LNCAP (cell line): ENCODE results near the gene CACNG5.

ENCODE experiments used
- TF ChIP-seq, protein P1 (sequence below): fragments of 450-650 bp; IDR thresholded peaks from 2 replicates; pipeline ENCODE4 v1.5.1; 2017; ENCODE audit warnings: mild to moderate bottlenecking

CACNG5 gene

DNA sequence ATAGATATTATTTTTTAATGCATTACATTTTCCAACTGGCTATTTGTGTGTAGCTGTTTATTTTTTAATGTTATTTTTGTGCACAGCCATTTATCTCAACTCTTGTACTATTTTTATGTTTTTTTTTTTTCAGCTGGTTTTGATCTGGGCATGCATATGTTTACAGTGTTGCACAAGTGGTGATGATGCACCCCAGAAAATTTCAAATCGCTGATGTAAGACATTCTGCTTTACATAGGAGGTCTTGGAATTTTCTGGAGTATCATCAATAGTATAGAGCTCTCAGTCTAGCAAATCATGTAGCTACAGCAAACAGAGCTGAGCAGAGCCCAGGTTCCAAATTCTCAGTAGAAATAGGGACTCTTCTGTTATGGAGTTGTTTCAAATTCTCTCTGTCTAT is 30.2 kb downstream of the CACNG5 start:
- TF ChIP-seq, protein P1, sequence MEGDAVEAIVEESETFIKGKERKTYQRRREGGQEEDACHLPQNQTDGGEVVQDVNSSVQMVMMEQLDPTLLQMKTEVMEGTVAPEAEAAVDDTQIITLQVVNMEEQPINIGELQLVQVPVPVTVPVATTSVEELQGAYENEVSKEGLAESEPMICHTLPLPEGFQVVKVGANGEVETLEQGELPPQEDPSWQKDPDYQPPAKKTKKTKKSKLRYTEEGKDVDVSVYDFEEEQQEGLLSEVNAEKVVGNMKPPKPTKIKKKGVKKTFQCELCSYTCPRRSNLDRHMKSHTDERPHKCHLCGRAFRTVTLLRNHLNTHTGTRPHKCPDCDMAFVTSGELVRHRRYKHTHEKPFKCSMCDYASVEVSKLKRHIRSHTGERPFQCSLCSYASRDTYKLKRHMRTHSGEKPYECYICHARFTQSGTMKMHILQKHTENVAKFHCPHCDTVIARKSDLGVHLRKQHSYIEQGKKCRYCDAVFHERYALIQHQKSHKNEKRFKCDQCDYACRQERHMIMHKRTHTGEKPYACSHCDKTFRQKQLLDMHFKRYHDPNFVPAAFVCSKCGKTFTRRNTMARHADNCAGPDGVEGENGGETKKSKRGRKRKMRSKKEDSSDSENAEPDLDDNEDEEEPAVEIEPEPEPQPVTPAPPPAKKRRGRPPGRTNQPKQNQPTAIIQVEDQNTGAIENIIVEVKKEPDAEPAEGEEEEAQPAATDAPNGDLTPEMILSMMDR: no peak

DNA sequence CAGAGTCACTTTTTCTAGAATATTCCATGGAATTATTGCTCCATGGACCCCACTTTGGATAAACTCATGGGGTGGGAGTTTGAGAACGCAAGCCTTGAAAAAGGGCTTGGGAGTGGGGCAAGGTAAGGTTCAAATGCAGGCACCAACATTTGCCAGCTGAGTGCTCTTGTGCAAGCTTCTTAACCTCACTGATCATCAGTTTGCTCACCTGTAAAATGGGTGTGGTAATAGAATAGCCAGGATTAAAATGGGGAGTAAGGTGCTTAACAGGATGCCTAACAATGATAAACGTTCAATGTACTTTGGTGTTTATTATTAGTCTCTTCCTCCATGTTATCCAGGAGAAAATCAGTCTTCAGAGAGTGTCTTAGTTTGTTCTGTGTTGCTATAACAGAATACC is 39.0 kb downstream of the CACNG5 start:
- TF ChIP-seq, protein P1: no peak

DNA sequence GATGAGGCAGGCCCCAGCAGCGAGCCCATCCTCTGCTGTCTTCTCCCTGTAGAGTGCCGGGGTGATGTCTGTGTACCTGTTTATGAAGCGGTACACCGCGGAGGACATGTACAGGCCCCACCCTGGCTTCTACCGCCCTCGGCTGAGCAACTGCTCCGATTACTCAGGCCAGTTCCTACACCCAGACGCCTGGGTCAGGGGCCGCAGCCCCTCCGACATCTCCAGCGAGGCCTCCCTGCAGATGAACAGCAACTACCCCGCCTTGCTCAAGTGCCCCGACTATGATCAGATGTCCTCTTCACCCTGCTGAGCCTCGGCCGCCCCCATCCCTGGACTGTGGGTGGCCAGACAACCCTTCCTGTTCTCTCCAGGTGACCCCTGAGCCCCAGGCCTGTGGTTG is 50.0 kb downstream of the CACNG5 start:
- TF ChIP-seq, protein P1: no peak

DNA sequence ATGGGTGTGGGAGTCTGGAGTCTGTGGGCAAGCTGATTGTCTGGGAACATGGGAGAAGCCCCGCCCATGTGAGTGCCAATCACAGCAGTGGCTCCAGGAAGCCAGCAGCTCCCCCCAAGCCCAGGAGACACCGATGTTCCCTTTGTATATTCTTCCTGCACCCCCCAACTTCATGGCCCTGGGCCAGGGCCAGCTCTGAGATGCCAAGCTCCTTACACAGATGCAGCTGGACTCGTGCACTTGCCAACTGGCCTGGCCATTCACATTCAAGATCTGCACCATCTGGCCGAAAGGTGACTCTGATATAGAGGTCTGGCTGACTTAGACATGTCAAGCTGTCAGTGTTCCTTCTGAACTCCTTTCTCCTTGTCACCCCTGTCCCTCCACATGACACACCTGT is 50.5 kb downstream of the CACNG5 start:
- TF ChIP-seq, protein P1: no peak

DNA sequence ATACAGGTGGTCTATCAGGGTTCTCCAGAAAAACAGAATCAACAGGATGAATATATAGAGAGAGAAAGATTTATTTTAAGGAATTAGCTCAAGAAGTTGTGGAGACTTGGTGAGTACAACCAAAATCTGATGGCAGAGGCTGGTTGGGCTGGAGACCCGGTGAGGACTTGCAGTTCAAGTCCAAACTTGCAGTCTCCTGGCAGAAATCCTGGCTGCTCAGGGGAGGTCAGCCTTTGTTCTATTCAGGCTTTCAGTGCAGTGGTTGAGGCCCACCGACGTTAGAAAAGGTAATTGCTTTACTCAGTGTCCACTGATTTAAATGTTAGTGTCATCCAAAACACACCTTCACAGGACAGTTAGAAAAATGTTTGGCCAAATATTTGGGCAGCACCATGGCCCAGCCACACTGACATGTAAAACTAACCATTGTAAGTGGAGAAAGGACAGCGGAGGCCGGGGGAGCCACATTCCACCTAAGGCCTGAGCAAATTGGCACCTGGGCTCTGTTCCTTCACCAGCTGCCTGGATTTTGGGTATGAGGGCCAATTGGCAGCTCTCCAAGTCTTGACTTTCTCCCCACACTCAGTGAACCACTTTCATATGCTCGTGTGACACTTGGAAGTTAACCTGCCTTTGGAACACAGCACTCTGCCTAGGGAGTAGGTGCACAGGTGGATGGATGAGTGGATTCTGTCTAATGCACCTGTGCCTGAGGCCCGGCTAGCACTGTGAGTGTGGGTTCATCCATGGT is 54.7 kb downstream of the CACNG5 start:
- TF ChIP-seq, protein P1: no peak

DNA sequence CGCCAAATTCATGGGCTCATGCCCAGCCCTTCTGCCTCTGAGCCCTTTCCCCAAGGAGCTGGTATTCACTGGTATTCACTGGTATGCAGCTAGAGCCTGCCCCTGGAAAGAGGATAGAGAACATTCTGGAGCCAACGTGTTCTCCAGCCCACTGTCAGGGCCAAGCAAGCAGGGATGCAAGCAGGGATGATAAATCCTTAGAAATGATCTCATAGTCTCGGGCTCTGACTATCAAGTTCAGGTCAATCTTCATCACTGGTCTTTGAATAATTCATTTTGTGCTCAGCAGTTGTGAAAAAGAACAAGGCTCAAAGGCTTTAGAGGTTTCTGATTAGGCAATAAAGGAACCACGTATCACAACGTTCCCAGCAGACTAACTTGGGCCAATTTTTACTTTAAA is 57.3 kb downstream of the CACNG5 start:
- TF ChIP-seq, protein P1: no peak

DNA sequence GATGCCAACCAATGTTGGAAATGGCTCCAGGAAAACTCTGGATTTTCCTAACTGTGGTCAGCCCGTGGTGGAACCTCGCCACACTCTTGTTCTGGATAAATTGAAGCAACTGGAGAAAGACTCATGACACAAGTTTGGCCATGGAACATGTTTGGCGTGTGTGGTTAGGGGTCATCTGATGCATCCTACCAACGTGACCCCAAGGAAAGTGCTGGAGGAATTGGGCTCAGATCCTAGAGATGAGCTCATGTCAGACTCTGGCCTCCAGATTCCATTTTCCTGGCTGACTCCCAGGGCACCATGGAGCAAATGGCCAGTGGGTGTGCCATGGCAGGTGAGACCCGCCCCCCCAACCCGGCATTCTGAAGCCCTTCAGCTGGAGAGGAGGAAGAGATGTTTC is 58.5 kb downstream of the CACNG5 start:
- TF ChIP-seq, protein P1: no peak

DNA sequence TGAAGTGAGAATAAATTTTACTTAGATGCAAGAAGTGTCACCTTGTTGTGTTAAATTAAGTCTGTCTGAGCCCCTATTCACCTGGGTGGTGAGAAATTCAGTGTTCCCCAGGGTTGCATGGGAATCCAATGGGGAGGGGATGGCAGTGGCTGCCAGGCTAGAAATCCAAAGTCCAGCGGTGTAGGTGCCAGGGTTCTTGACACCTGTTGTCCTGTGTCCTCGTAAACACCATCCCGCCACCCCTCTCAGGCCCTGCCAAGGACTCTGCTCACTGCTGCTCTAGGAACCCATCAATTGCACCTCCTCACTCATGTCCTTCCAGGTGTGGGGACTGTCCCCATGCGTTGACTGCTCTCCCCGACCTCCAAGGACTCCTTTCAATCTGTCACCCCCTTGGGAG is 58.9 kb downstream of the CACNG5 start:
- TF ChIP-seq, protein P1: no peak
